ENCODE results near the gene E2F4. TPM values are rescaled to one million over a fixed set of nuclear protein-coding genes. Genes with fewer than 3 reads are reported as not detected.

E2F4 gene
- total and polyA plus RNA-seq, 2 donors (not counting 1 experiment from before 2014, with no cell fraction given), result 42.4 to 59.9 TPM

- Histone ChIP-seq H2AFZ (ENCODE audit: low read length) (no peak overlapping the region), H3K27me3 (ENCODE audit: control insufficient read depth, insufficient read depth, low read length) (no peaks in the 10 kb centered on the region), H3K4me1 (ENCODE audit: control insufficient read depth, extremely low read depth, insufficient read depth, low read length) (peaks cover 53% of the 10 kb centered on the region), H3K9me3 (ENCODE audit: control insufficient read depth, insufficient read depth, low read depth, low read length) (no peaks in the 10 kb centered on the region), H3K79me2 (ENCODE audit: control insufficient read depth, insufficient read depth, low read length) (peaks cover 44% of the 10 kb centered on the region), H4K20me1 (ENCODE audit: control insufficient read depth, extremely low read depth, insufficient read depth, low read length) (no peaks in the 10 kb centered on the region), H3K36me3 (ENCODE audit: control insufficient read depth, insufficient read depth, low read length) (peaks cover 15% of the 10 kb centered on the region), H3K4me3 (replicated peaks in 1 of 4; ENCODE audit: control extremely low read depth in 1 of 4, insufficient read depth in 1 of 4, low read depth in 3 of 4, low read length in 4 of 4) (no peak overlapping the region), H3K4me2 (ENCODE audit: extremely low read depth, insufficient read depth, low read length) (peak overlapping the region; percentile 4), H3K9ac (ENCODE audit: insufficient read depth, low read length) (no peak overlapping the region), H3K27ac (ENCODE audit: insufficient read depth, low read length) (peak overlapping the region; percentile 75)
- TF ChIP-seq EZH2 (IDR thresholded peaks at IDR 0.05; ENCODE audit: low read length, missing control alignments) (no peak), CTCF (conservative IDR thresholded peaks at IDR 0.05 in 1 of 2, IDR thresholded peaks at IDR 0.05 in 1 of 2; ENCODE audit: low read depth in 1 of 2, low read length in 2 of 2) (no peak)
- peak in 1 of 2 donors; percentile 55 for DNase-seq (ENCODE audit: low read depth in 2 of 2)
These were observed 50.3 kb downstream of the E2F4 start for GRCh38 chr16:67242138-67242730.

GRCh38 chr16:67243481-67243880 is 51.5 kb downstream of the E2F4 start:
- peaks cover 43% of the 10 kb centered on the region for H3K79me2 ChIP-seq (ENCODE audit: control insufficient read depth, insufficient read depth, low read length)
- TF ChIP-seq EZH2 (IDR thresholded peaks at IDR 0.05; ENCODE audit: low read length, missing control alignments), result no peak
- H3K36me3 ChIP-seq (ENCODE audit: control insufficient read depth, insufficient read depth, low read length), result peaks cover 8% of the 10 kb centered on the region
- H3K9me3 ChIP-seq (ENCODE audit: control insufficient read depth, insufficient read depth, low read depth, low read length), result no peaks in the 10 kb centered on the region
- no peak overlapping the region for H3K4me3 ChIP-seq (replicated peaks in 1 of 4; ENCODE audit: control extremely low read depth in 1 of 4, insufficient read depth in 1 of 4, low read depth in 3 of 4, low read length in 4 of 4)
- H3K4me2 ChIP-seq (ENCODE audit: extremely low read depth, insufficient read depth, low read length), result peak overlapping the region; percentile 60
- DNase-seq (ENCODE audit: low read depth in 2 of 2), result no peak
- no peaks in the 10 kb centered on the region for H4K20me1 ChIP-seq (ENCODE audit: control insufficient read depth, extremely low read depth, insufficient read depth, low read length)
- peak overlapping the region; percentile 85 for H3K27ac ChIP-seq (ENCODE audit: insufficient read depth, low read length)
- no peak overlapping the region for H2AFZ ChIP-seq (ENCODE audit: low read length)
- H3K4me1 ChIP-seq (ENCODE audit: control insufficient read depth, extremely low read depth, insufficient read depth, low read length), result peaks cover 59% of the 10 kb centered on the region
- no peaks in the 10 kb centered on the region for H3K27me3 ChIP-seq (ENCODE audit: control insufficient read depth, insufficient read depth, low read length)
- no peak overlapping the region for H3K9ac ChIP-seq (ENCODE audit: insufficient read depth, low read length)

- peaks cover 64% of the 10 kb centered on the region for H3K4me1 ChIP-seq (ENCODE audit: control insufficient read depth, extremely low read depth, insufficient read depth, low read length)
- no peak overlapping the region for H2AFZ ChIP-seq (ENCODE audit: low read length)
- peak overlapping the region; percentile 89 for H3K4me2 ChIP-seq (ENCODE audit: extremely low read depth, insufficient read depth, low read length)
- H3K9ac ChIP-seq (ENCODE audit: insufficient read depth, low read length), result peak overlapping the region; percentile 10
- no peak for TF ChIP-seq EZH2 (IDR thresholded peaks at IDR 0.05; ENCODE audit: low read length, missing control alignments)
- TF ChIP-seq CTCF (conservative IDR thresholded peaks at IDR 0.05 in 1 of 2, IDR thresholded peaks at IDR 0.05 in 1 of 2; ENCODE audit: low read depth in 1 of 2, low read length in 2 of 2), result peak in 1 of 2 donors; percentile 5
- H3K36me3 ChIP-seq (ENCODE audit: control insufficient read depth, insufficient read depth, low read length), result peaks cover 4% of the 10 kb centered on the region
- H3K79me2 ChIP-seq (ENCODE audit: control insufficient read depth, insufficient read depth, low read length), result peaks cover 37% of the 10 kb centered on the region
- H3K4me3 ChIP-seq (replicated peaks in 1 of 4; ENCODE audit: control extremely low read depth in 1 of 4, insufficient read depth in 1 of 4, low read depth in 3 of 4, low read length in 4 of 4), result peak overlapping the region in 2 of 4 experiments; percentile 14 to 90
- H3K27ac ChIP-seq (ENCODE audit: insufficient read depth, low read length), result peak overlapping the region; percentile 85
- peak; percentile 68 to 87 for DNase-seq (ENCODE audit: low read depth in 2 of 2)
- H3K27me3 ChIP-seq (ENCODE audit: control insufficient read depth, insufficient read depth, low read length), result no peaks in the 10 kb centered on the region
- no peaks in the 10 kb centered on the region for H3K9me3 ChIP-seq (ENCODE audit: control insufficient read depth, insufficient read depth, low read depth, low read length)
- no peaks in the 10 kb centered on the region for H4K20me1 ChIP-seq (ENCODE audit: control insufficient read depth, extremely low read depth, insufficient read depth, low read length)
These were observed 52.6 kb downstream of the E2F4 start for GRCh38 chr16:67244387-67245185.
